SK-N-SH treated with all-trans-retinoic acid at 6 μM for 48 hours (cell line): ENCODE data around the gene CYP46A1.

Experiments
- ATAC-seq: fragments of 200-7000 bp; cut with Tn5 transposase; 3 replicates; pipeline ENCODE4 v1.9.1; 2020; ENCODE audit warnings: mild to moderate bottlenecking, moderate library complexity
- ARNTL ChIP-seq: fragments of 450-650 bp; formaldehyde crosslinking; IDR thresholded peaks from 2 replicates; pipeline ENCODE4 v1.5.0; 2020; ENCODE audit warnings: low read depth, mild to moderate bottlenecking, moderate library complexity, borderline replicate concordance
- BACH2 ChIP-seq: fragments of 250-450 bp; sonication (Bioruptor Pico); IDR thresholded peaks from 2 replicates; pipeline ENCODE4 v1.9.0; 2021; ENCODE audit warnings: mild to moderate bottlenecking, borderline replicate concordance
- CREB5 ChIP-seq: fragments of 250-450 bp; sonication (Bioruptor Pico); IDR thresholded peaks from 2 replicates; pipeline ENCODE4 v1.5.1; 2020; ENCODE audit warnings: low read depth, mild to moderate bottlenecking, moderate library complexity
- CSDC2 ChIP-seq: fragments of 250-450 bp; sonication (Bioruptor Pico); IDR thresholded peaks from 2 replicates; pipeline ENCODE4 v1.5.0; 2020; ENCODE audit warnings: mild to moderate bottlenecking, moderate library complexity
- CSRNP3 ChIP-seq: fragments of 250-450 bp; sonication (Bioruptor Pico); IDR thresholded peaks from 2 replicates; pipeline ENCODE4 v1.5.1; 2021; ENCODE audit warnings: mild to moderate bottlenecking, moderate library complexity
- ESRRG ChIP-seq: fragments of 250-450 bp; sonication (Bioruptor Pico); IDR thresholded peaks from 2 replicates; pipeline ENCODE4 v1.6.1; 2021; ENCODE audit warnings: mild to moderate bottlenecking
- GLIS3 ChIP-seq: fragments of 250-450 bp; sonication (Bioruptor Pico); IDR thresholded peaks from 2 replicates; pipeline ENCODE4 v1.5.0; 2020; ENCODE audit warnings: mild to moderate bottlenecking, moderate library complexity
- ISL1 ChIP-seq: fragments of 250-450 bp; sonication (Bioruptor Pico); IDR thresholded peaks from 2 replicates; pipeline ENCODE4 v2.1.2; 2022; ENCODE audit warnings: mild to moderate bottlenecking, moderate library complexity
- OSR1 ChIP-seq: fragments of 250-450 bp; sonication (Bioruptor Pico); IDR thresholded peaks from 2 replicates; pipeline ENCODE4 v1.8.0; 2022; ENCODE audit warnings: moderate library complexity, mild to moderate bottlenecking, inconsistent platforms
- PATZ1 ChIP-seq: fragments of 250-450 bp; sonication (Bioruptor Pico); IDR thresholded peaks from 2 replicates; pipeline ENCODE4 v1.8.0; 2020; ENCODE audit warnings: mild to moderate bottlenecking, moderate library complexity, borderline replicate concordance
- POU6F1 ChIP-seq: fragments of 250-450 bp; sonication (Bioruptor Pico); IDR thresholded peaks from 2 replicates; pipeline ENCODE4 v1.8.0; 2021; ENCODE audit warnings: low read depth, mild to moderate bottlenecking, moderate library complexity, borderline replicate concordance
- RARB ChIP-seq: fragments of 250-450 bp; sonication (Bioruptor Pico); IDR thresholded peaks from 2 replicates; pipeline ENCODE4 v1.8.0; 2021; ENCODE audit warnings: mild to moderate bottlenecking, moderate library complexity
- TCF4 ChIP-seq: fragments of 250-450 bp; sonication (Bioruptor Pico); IDR thresholded peaks from 2 replicates; pipeline ENCODE4 v1.8.0; 2021; ENCODE audit warnings: mild to moderate bottlenecking, moderate library complexity, borderline replicate concordance
- TOX ChIP-seq: fragments of 250-450 bp; sonication (Bioruptor Pico); IDR thresholded peaks from 2 replicates; pipeline ENCODE4 v1.8.0; 2021; ENCODE audit warnings: mild to moderate bottlenecking, moderate library complexity, borderline replicate concordance
- TSHZ2 ChIP-seq: fragments of 250-450 bp; sonication (Bioruptor Pico); IDR thresholded peaks from 2 replicates; pipeline ENCODE4 v1.5.0; 2020; ENCODE audit warnings: mild to moderate bottlenecking, moderate library complexity
- ZC3H10 ChIP-seq: fragments of 250-450 bp; sonication (Bioruptor Pico); IDR thresholded peaks from 2 replicates; pipeline ENCODE4 v1.5.1; 2021; ENCODE audit warnings: mild to moderate bottlenecking, moderate library complexity
- ZFP3 ChIP-seq: fragments of 250-450 bp; sonication (Bioruptor Pico); IDR thresholded peaks from 2 replicates; pipeline ENCODE4 v1.5.0; 2020; ENCODE audit warnings: mild to moderate bottlenecking, moderate library complexity
- ZFP30 ChIP-seq: fragments of 450-650 bp; formaldehyde crosslinking; IDR thresholded peaks from 2 replicates; pipeline ENCODE4 v1.5.0; 2022; ENCODE audit warnings: mild to moderate bottlenecking, moderate library complexity
- ZNF565 ChIP-seq: fragments of 450-650 bp; formaldehyde crosslinking; conservative IDR thresholded peaks from 2 replicates; pipeline ENCODE4 v1.5.0; 2020; ENCODE audit warnings: low read depth, mild to moderate bottlenecking, moderate library complexity
- ZNF70 ChIP-seq: fragments of 450-650 bp; formaldehyde crosslinking; IDR thresholded peaks from 2 replicates; pipeline ENCODE4 v1.5.0; 2020; ENCODE audit warnings: mild to moderate bottlenecking, moderate library complexity
- ZNF8 ChIP-seq: fragments of 450-650 bp; formaldehyde crosslinking; IDR thresholded peaks from 2 replicates; pipeline ENCODE4 v1.5.0; 2020; ENCODE audit warnings: mild to moderate bottlenecking, moderate library complexity

CYP46A1 gene

GRCh38 chr14:99716091-99716849 is 32.2 kb downstream of the CYP46A1 start:
- TF ChIP-seq ZNF565 (CRISPR knock-in tag) (no peak), ZNF70 (CRISPR knock-in tag) (no peak), CSRNP3 (CRISPR knock-in tag) (no peak), RARB (no peak), TOX (CRISPR knock-in tag) (no peak), GLIS3 (CRISPR knock-in tag) (no peak), CREB5 (CRISPR knock-in tag) (no peak), PATZ1 (CRISPR knock-in tag) (no peak), ZNF8 (no peak), POU6F1 (CRISPR knock-in tag) (no peak), CSDC2 (CRISPR knock-in tag) (no peak), ZFP3 (CRISPR knock-in tag) (no peak), ARNTL (CRISPR knock-in tag) (no peak), ZC3H10 (CRISPR knock-in tag) (no peak), BACH2 (CRISPR knock-in tag) (no peak), OSR1 (CRISPR knock-in tag) (no peak), TCF4 (CRISPR knock-in tag) (no peak), ZFP30 (CRISPR knock-in tag) (no peak), ISL1 (CRISPR knock-in tag) (no peak)
- ATAC-seq, result no peak

- ATAC-seq, result no peak
- TF ChIP-seq BACH2 (CRISPR knock-in tag) (no peak), POU6F1 (CRISPR knock-in tag) (no peak), ESRRG (CRISPR knock-in tag) (no peak), TSHZ2 (CRISPR knock-in tag) (no peak), TOX (CRISPR knock-in tag) (no peak), ZFP3 (CRISPR knock-in tag) (no peak)
Observed at GRCh38 chr14:99716850-99717681, 33.0 kb downstream of the CYP46A1 start.
